Calu3 (cell line): ENCODE data around the gene SYP. TPM values are rescaled to one million over a fixed set of nuclear protein-coding genes. Genes with fewer than 3 reads are reported as not detected.
"Not testable (repeated sequence)": the region's sequence is repeated elsewhere in the genome, so short reads cannot be mapped to it uniquely, and the experiment has no call there.

ENCODE experiments used
- BruUV-seq: library from RNA; stranded (reverse); fragments of 400-500 nt; replicated peaks from 2 replicates; lab custom pipeline; 2021; lab: Mats Ljungman, UMichigan
- CTCF ChIA-PET: fragments of 300-600 bp; sonication (Branson Sonifier 250); formaldehyde crosslinking; loops from one replicate; lab custom pipeline; 2022; ENCODE audit warnings: antibody characterized with exemption; lab: Charles Lee
- DNase-seq: peaks from one replicate; pipeline ENCODE4 v3.0.0; 2022
- H3K27ac Mint-ChIP-seq: one replicate; pipeline ENCODE4 v1.8.0; 2022; ENCODE audit warnings: mixed read lengths; ENCODE audit not compliant: unreplicated experiment
- H3K27me3 Mint-ChIP-seq: one replicate; pipeline ENCODE4 v1.8.0; 2022; ENCODE audit warnings: mixed read lengths; ENCODE audit not compliant: unreplicated experiment
- H3K36me3 Mint-ChIP-seq: one replicate; pipeline ENCODE4 v1.8.0; 2022; ENCODE audit warnings: mild to moderate bottlenecking, moderate library complexity, mixed read lengths; ENCODE audit not compliant: insufficient read depth, unreplicated experiment
- H3K4me1 Mint-ChIP-seq: one replicate; pipeline ENCODE4 v1.8.0; 2022; ENCODE audit warnings: mild to moderate bottlenecking, low read depth, mixed read lengths; ENCODE audit not compliant: unreplicated experiment
- H3K4me3 Mint-ChIP-seq: one replicate; pipeline ENCODE4 v1.8.0; 2022; ENCODE audit warnings: mild to moderate bottlenecking, low read depth, moderate library complexity, mixed read lengths; ENCODE audit not compliant: unreplicated experiment
- H3K9me3 Mint-ChIP-seq: one replicate; pipeline ENCODE4 v1.8.0; 2022; ENCODE audit warnings: low read depth, mixed read lengths; ENCODE audit not compliant: unreplicated experiment
- intact Hi-C: fragments of 100-400 bp; cut with micrococcal nuclease; formaldehyde crosslinking; loops from one replicate; pipeline ENCODE4 v1.10.0; 2022; ENCODE audit not compliant: unreplicated experiment
- total RNA-seq: library from RNA; stranded (reverse); gene quantifications from 2 replicates; pipeline ENCODE4 v1.2.3, GENCODE V29; 2022
- TF ChIP-seq, protein P1 (sequence below): fragments of 200-600 bp; IDR thresholded peaks from one replicate; pipeline ENCODE4 v1.8.0; 2022; ENCODE audit warnings: antibody characterized with exemption; ENCODE audit not compliant: unreplicated experiment

Gene SYP
- total RNA-seq, 1 experiment from 2014 or later = 2.7 TPM

DNA sequence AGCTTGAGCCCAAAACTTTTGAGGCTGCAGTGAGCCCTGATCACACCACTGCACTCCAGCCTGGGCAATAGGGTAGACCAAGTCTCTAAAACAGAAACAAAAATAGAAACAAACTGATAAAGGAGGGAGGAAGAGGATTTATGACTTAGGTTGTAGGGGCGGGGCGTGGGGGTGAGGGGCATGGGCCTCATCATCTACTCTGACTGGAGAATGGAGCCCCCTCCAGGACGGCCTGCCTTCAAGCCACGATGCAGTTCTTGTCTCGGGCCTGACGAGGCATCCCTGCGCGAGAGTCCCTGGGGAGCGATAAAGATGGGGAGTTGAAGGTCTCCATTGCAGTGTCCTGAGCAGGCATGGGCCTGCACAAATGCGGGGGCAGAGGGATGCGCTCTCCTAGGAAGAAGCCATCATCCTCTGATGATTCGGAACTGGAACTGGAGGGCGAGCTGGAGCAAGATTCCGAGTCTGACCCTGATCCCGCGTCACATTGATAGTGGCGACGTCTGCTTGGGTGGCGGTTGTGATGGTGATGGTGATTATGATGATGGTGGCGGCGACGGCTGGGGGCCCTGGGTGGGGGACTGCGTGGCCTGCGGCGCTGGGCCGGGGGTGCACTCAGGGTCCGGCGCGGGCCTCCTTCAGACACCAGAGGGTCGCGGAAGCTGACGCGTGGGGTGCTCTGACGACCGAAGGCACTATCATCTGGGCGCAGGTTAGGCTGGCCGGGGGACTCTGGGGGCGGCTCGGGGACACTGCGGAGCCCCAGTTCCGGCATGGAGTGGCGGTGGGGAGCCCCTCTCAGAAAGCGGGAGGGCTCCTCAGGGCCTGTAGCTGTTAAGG, 24.3 kb downstream of the SYP start:
- TF ChIP-seq, protein P1, sequence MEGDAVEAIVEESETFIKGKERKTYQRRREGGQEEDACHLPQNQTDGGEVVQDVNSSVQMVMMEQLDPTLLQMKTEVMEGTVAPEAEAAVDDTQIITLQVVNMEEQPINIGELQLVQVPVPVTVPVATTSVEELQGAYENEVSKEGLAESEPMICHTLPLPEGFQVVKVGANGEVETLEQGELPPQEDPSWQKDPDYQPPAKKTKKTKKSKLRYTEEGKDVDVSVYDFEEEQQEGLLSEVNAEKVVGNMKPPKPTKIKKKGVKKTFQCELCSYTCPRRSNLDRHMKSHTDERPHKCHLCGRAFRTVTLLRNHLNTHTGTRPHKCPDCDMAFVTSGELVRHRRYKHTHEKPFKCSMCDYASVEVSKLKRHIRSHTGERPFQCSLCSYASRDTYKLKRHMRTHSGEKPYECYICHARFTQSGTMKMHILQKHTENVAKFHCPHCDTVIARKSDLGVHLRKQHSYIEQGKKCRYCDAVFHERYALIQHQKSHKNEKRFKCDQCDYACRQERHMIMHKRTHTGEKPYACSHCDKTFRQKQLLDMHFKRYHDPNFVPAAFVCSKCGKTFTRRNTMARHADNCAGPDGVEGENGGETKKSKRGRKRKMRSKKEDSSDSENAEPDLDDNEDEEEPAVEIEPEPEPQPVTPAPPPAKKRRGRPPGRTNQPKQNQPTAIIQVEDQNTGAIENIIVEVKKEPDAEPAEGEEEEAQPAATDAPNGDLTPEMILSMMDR = no peak
- no TSS peak for BruUV-seq
- H3K4me1 Mint-ChIP-seq = peaks cover 33% of the 10 kb centered on the region
- no peaks in the 10 kb centered on the region for H3K27me3 Mint-ChIP-seq
- peak overlapping the region; percentile 83 for H3K27ac Mint-ChIP-seq
- no peak overlapping the region for H3K4me3 Mint-ChIP-seq
- intact Hi-C loops = no loop called here
- CTCF ChIA-PET = no interaction called here
- no peaks in the 10 kb centered on the region for H3K9me3 Mint-ChIP-seq
- H3K36me3 Mint-ChIP-seq = peaks cover 82% of the 10 kb centered on the region
- DNase-seq = no peak

DNA sequence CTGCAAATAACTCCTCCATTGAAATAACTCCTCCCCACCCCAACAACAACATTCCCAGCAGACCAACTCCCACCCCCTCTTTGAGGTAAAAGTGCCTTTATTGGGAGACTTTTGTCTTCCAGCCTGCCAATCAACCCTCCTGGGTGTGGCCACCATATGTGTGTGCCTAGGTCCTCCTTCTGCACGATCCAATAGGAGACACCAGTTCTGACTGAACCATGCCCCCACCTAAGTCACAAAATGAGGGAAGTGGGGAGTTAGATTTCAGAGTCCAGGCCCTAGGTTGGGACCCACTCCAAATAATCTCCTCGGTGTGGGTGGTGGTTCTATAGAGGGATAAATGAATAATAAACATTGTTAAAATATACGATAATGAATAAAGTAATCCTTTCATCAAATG, 25.3 kb downstream of the SYP start:
- no TSS peak for BruUV-seq
- intact Hi-C loops = no loop called here
- CTCF ChIA-PET = no interaction called here
- no peak for DNase-seq
- TF ChIP-seq, protein P1 = no peak
- H3K9me3 Mint-ChIP-seq = no peaks in the 10 kb centered on the region
- H3K27me3 Mint-ChIP-seq = no peaks in the 10 kb centered on the region
- H3K4me3 Mint-ChIP-seq = no peak overlapping the region
- H3K36me3 Mint-ChIP-seq = peaks cover 72% of the 10 kb centered on the region
- peaks cover 33% of the 10 kb centered on the region for H3K4me1 Mint-ChIP-seq
- H3K27ac Mint-ChIP-seq = no peak overlapping the region

DNA sequence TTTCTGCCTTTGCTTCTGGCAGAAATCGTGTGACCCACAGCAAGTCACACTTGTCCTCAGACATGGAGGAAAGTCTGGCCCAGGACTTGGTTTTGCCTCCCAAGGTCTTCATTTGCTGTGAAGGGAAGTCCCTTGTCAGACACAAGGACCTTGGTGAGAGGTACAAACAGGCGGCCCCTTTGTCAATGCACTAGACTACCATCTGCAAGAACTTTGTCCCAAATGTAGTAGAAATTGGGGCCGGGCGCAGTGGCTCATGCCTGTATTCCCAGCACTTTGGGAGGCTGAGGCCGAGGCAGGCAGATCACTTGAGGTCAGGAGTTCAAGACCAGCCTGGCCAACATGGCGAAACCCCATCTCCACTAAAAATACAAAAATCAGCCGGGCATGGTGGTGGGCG, 26.4 kb downstream of the SYP start:
- DNase-seq, CTCF ChIA-PET, H3K9me3 Mint-ChIP-seq, intact Hi-C loops, BruUV-seq, H3K27me3 Mint-ChIP-seq: not testable (repeated sequence)
- H3K36me3 Mint-ChIP-seq = peaks cover 66% of the 10 kb centered on the region
- peaks cover 33% of the 10 kb centered on the region for H3K4me1 Mint-ChIP-seq
- peak overlapping the region; percentile 88 for H3K4me3 Mint-ChIP-seq
- H3K27ac Mint-ChIP-seq = peak overlapping the region; percentile 85

DNA sequence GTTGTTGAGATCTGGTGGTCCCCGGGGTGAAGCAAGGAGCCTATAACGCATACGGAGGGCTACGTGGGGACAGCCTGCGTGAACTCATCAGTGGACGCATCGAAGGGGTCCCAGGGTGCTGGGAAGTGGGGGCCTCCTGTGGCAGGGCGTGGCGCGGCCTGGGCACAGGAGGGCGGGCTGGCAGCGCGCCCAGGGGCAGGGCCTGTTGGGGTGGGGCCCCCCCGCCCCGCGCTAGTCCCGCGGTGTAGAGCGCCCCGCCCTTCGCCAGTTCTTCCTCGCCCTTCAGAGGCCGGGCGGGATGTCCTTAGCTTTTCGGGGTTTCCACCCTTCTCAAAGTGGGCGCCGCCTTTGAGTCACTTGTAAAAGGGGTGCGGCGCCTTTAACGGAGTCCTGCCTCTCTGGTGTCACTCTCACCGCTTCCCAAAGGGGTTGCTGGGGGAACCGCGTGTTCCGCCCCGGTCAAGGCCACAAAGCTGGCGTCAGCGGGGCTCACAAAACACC, 27.7 kb downstream of the SYP start:
- Mint-ChIP-seq H3K4me1 (peaks cover 34% of the 10 kb centered on the region), H3K9me3 (no peaks in the 10 kb centered on the region), H3K4me3 (peak overlapping the region; percentile 88), H3K27me3 (no peaks in the 10 kb centered on the region), H3K27ac (peak overlapping the region; percentile 85), H3K36me3 (peaks cover 63% of the 10 kb centered on the region)
- CTCF ChIA-PET = no interaction called here
- TF ChIP-seq, protein P1 = no peak
- intact Hi-C loops = no loop called here
- peak; percentile 78 for DNase-seq
- BruUV-seq = no TSS peak
